Nephron (organoid): ENCODE measurements around the gene CLMN.

Experiments used
- H3K27ac Mint-ChIP-seq, 3 experiments: 2 replicates each; pipeline ENCODE4 v1.8.0; 2020; ENCODE audit warnings: mixed read lengths in 3 of 3, mild to moderate bottlenecking in 2 of 3, moderate library complexity in 1 of 3
- H3K27me3 Mint-ChIP-seq: 2 replicates; pipeline ENCODE4 v1.8.0; 2021; ENCODE audit warnings: low read depth, mild to moderate bottlenecking, moderate library complexity, mixed read lengths
- H3K36me3 Mint-ChIP-seq: 2 replicates; pipeline ENCODE4 v1.8.0; 2020; ENCODE audit warnings: low read depth, mixed read lengths
- H3K4me1 Mint-ChIP-seq: 2 replicates; pipeline ENCODE4 v1.8.0; 2020; ENCODE audit warnings: mixed read lengths
- H3K4me3 Mint-ChIP-seq, 3 experiments: 2 replicates each; pipeline ENCODE4 v1.8.0; 2020; ENCODE audit warnings: mild to moderate bottlenecking in 3 of 3, mixed read lengths in 3 of 3, moderate library complexity in 2 of 3
- H3K9me3 Mint-ChIP-seq: 2 replicates; pipeline ENCODE4 v1.8.0; 2020; ENCODE audit warnings: mixed read lengths
- CTCF ChIP-seq, 3 experiments: fragments of 200-600 bp; sonication (generic); IDR thresholded peaks; one replicate each; pipeline ENCODE4 v1.5.0; 2021; ENCODE audit warnings: antibody characterized with exemption in 3 of 3; ENCODE audit not compliant: unreplicated experiment in 3 of 3

Gene CLMN

DNA sequence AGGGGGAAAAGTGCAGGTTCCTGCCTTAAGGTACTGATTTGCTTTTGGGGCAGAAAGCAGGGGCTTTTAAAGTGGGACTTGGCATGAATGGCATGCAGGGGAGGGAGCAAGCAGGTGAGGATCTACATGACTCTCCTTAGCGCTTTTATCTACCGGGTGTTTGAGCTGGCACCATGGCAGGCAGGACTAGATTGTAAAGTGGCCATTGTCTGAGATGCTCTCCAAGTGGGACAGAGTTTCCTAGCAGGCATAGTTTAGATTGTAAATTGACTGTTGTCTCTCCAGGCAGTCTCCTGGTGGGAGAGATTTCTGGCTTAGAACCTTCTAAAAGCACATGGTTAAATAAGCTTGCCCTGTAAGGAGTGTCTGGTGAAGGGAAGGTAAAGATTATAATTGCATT lies 157.1 kb downstream of the CLMN start:
- Mint-ChIP-seq H3K27ac (no peak overlapping the region), H3K9me3 (peaks cover 20% of the 10 kb centered on the region), H3K4me3 (no peak overlapping the region), H3K4me1 (peaks cover 12% of the 10 kb centered on the region), H3K27me3 (no peaks in the 10 kb centered on the region), H3K36me3 (peaks cover 25% of the 10 kb centered on the region)
- TF ChIP-seq CTCF (IDR thresholded peaks at IDR 0.05; ENCODE audit: unreplicated experiment in 3 of 3): no peak

- TF ChIP-seq CTCF (IDR thresholded peaks at IDR 0.05; ENCODE audit: unreplicated experiment in 3 of 3): no peak
- Mint-ChIP-seq H3K36me3 (peaks cover 4% of the 10 kb centered on the region), H3K4me3 (peak within 1 kb of the TSS; percentile 93 to 99 (median 97)), H3K27ac (peak within 1 kb of the TSS; percentile 100), H3K27me3 (no peaks in the 10 kb centered on the region), H3K4me1 (peaks cover 43% of the 10 kb centered on the region), H3K9me3 (no peaks in the 10 kb centered on the region)
Measured at GRCh38 chr14:95157327-95158189, 162.2 kb downstream of the CLMN start, which contains the start of gene DICER1. DICER1 (minus strand) TSS chr14:95157529; CDS start chr14:95133458, 24,071 bp downstream.

- H3K27ac Mint-ChIP-seq: peak overlapping the region in 2 of 3 experiments; percentile 100
- H3K4me1 Mint-ChIP-seq: peaks cover 49% of the 10 kb centered on the region
- peaks cover 4% of the 10 kb centered on the region for H3K36me3 Mint-ChIP-seq
- TF ChIP-seq CTCF (IDR thresholded peaks at IDR 0.05; ENCODE audit: unreplicated experiment in 3 of 3): no peak
- H3K4me3 Mint-ChIP-seq: peak overlapping the region; percentile 93 to 99 (median 97)
- no peaks in the 10 kb centered on the region for H3K9me3 Mint-ChIP-seq
- H3K27me3 Mint-ChIP-seq: no peaks in the 10 kb centered on the region
Measured at GRCh38 chr14:95157048-95157326, 162.7 kb downstream of the CLMN start.

DNA sequence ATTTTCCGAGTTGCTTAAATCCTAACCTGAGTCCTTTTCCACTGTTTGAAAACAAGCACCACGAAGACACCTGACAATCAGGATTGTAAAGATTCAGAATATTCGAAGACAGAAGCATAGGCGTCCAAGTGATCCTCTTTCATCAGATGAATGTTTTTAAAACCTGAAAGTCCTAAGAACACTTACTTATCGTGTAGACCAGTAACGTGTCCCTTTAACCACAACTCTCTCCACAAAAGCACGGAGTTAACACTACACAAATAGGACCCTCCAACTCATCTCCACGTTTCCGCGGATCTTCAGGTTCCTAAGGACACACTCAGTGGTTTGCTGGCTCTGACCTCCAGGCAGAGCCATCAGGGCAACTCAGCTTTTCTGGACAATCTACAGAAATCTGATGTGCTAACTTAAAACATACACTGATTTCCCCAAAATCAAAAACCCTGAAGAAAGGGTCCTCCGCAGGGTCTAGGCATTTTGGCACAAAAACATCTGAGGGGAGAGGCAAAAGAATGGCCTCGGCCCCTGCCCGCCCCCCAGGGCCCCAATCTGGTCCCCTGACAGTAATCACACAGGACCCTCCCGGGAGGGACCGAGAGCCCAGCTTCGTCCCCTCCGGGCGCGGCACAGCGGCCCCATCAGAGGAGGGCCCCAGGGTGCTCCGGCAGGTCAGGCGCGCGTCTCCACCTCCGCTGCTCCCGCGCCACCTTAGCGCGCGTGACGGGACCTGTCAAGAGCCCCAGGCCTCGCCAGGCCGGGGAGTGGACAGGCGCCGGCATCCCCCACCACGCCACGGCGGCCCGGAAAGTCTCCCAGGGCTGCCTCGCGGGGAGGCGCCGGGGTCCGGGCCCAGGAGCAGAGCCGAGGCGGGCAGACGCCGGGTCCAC lies 163.3 kb downstream of the CLMN start:
- TF ChIP-seq CTCF (IDR thresholded peaks at IDR 0.05; ENCODE audit: unreplicated experiment in 3 of 3): no peak
- H3K4me3 Mint-ChIP-seq: peak overlapping the region; percentile 88 to 91 (median 90)
- H3K4me1 Mint-ChIP-seq: peaks cover 54% of the 10 kb centered on the region
- no peaks in the 10 kb centered on the region for H3K27me3 Mint-ChIP-seq
- no peaks in the 10 kb centered on the region for H3K9me3 Mint-ChIP-seq
- H3K27ac Mint-ChIP-seq: peak overlapping the region; percentile 65 to 97 (median 71)
- peaks cover 4% of the 10 kb centered on the region for H3K36me3 Mint-ChIP-seq

DNA sequence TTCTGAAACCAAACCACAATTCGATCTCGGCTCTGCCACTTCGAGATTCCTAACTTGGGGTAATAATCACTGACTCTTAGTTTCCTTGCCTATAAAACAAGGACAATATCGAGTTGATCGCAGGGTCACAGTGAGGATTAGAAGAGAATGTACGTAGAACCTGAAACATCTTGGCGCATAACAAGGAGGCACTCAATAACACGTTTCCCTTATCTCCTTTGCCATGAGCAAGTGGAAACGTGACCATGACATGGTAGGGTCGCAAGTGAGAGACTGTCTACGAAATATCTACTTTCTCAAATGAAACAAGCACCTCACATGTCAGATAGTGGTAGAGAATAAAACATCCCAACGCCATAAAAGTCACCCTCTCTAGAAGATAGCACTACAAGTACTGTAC lies 164.7 kb downstream of the CLMN start:
- Mint-ChIP-seq H3K36me3 (peaks cover 4% of the 10 kb centered on the region), H3K27ac (peak overlapping the region; percentile 65 to 97 (median 71)), H3K4me1 (peaks cover 55% of the 10 kb centered on the region), H3K4me3 (peak overlapping the region; percentile 88 to 91 (median 90)), H3K9me3 (no peaks in the 10 kb centered on the region), H3K27me3 (no peaks in the 10 kb centered on the region)
- no peak for TF ChIP-seq CTCF (IDR thresholded peaks at IDR 0.05; ENCODE audit: unreplicated experiment in 3 of 3)
